Adrenal gland (tissue), 12 donors: ENCODE data around the gene MAT1A. TPM values are rescaled to one million over a fixed set of nuclear protein-coding genes. Genes with fewer than 3 reads are reported as not detected.

Experiments
- DNase-seq, 7 donors: peaks; one replicate each; pipeline ENCODE4 v3.0.0-alpha.2; 2019 to 2020
- H3K27ac ChIP-seq, 5 donors: fragments of 200-600 bp; sonication (generic) in 4 of 5; 1 replicate in 3 of 5; 2 replicates in 2 of 5; pipeline versions ENCODE4 v1.5.1 to v1.8.0; 2016 to 2020; ENCODE audit warnings: mild to moderate bottlenecking in 1 of 5
- H3K27me3 ChIP-seq: fragments of 200-600 bp; 2 replicates; pipeline ENCODE4 v1.8.0; 2021
- H3K36me3 ChIP-seq, 2 donors: fragments of 200-600 bp; replicated peaks in 1 of 2; 1 replicate in 1 of 2; 2 replicates in 1 of 2; pipeline versions ENCODE4 v1.5.1 to v1.8.0; 2018 to 2022
- H3K4me1 ChIP-seq, 2 donors: fragments of 200-600 bp; replicated peaks in 1 of 2; 1 replicate in 1 of 2; 2 replicates in 1 of 2; pipeline versions ENCODE4 v1.5.1 to v1.8.0; 2018 to 2021
- H3K4me3 ChIP-seq, 4 donors: fragments of 200-600 bp; sonication (generic) in 3 of 4; one replicate each; pipeline ENCODE4 v1.5.1; 2016 to 2018
- H3K9me3 ChIP-seq, 3 donors: fragments of 200-600 bp; sonication (generic) in 1 of 3; replicated peaks in 1 of 3; 1 replicate in 2 of 3; 2 replicates in 1 of 3; pipeline versions ENCODE4 v1.5.1 to v1.8.0; 2016 to 2021
- CTCF ChIP-seq, 6 experiments: fragments of 450-650 bp in 4 of 6; fragments of 200-600 bp in 2 of 6; sonication (generic) in 1 of 6; IDR thresholded peaks; 1 replicate in 5 of 6; 2 replicates in 1 of 6; pipeline versions ENCODE4 v1.5.1 to v1.8.0; 2016 to 2021; ENCODE audit warnings: antibody characterized with exemption in 6 of 6, mild to moderate bottlenecking in 2 of 6, moderate library complexity in 1 of 6
- POLR2A ChIP-seq, 2 donors: fragments of 450-650 bp; IDR thresholded peaks; one replicate each; pipeline ENCODE4 v1.6.1; 2017; ENCODE audit warnings: antibody characterized with exemption in 2 of 2, mild to moderate bottlenecking in 2 of 2, moderate library complexity in 1 of 2
- WGBS, 4 donors: extraction: QIAGEN DNeasy Blood & Tissue Kit in 2 of 4; methylation state at CpG; one replicate each; pipeline versions ENCODE4 v1.1.5 to v1.1.7; 2013 to 2017; 5-methylcytosine and 5-hydroxymethylcytosine counted together
- intact Hi-C, 2 donors: fragments of 100-400 bp; cut with DNase I; formaldehyde crosslinking; loops; one replicate each; pipeline versions ENCODE4 v1.14.1 to v1.15.0; 2022 to 2023
- polyA plus RNA-seq, 3 donors: library from polyadenylated mRNA; stranded (reverse); fragments of 200-250 nt in 2 of 3; fragments of 350-450 nt in 1 of 3; fragmentation: Illumina TruSeq in 1 of 3; extraction: RNeasy Lipid Tissue Mini Kit (QIAGEN cat#74804) in 1 of 3; gene quantifications; one replicate each; pipeline ENCODE4 v1.2.3, GENCODE V29; 2013 to 2014
- total RNA-seq, 9 donors: library from RNA; depleted of rRNA in 4 of 9; stranded (reverse); fragments of >200 nt in 4 of 9; fragments of 120-200 nt in 1 of 9; fragmentation: NEBNext Ultra II Directional in 1 of 9; extraction: Animal tissue kit (Norgen Biotek cat#: 25700) in 1 of 9; gene quantifications; one replicate each; pipeline versions ENCODE4 v1.1.0 to v1.2.4, GENCODE V29; 2013 to 2023
- donor health status: healthy with polysubstance abuse.
- donor health status: Bipolar disorder and iron deficiency.
- donor health status: DM: yes; HTN: yes; CAD: no.
- donor health status: DM: no; HTN: no; CAD: no.
- donor health status: DM: no; HTN: no; CAD: no.
- donor health status: DM: yes; HTN: yes; CAD: no.

The MAT1A gene
- total and polyA plus RNA-seq, 12 donors = 0.16 to 15.1 (median 0.57) TPM; not detected in 1

- no peak for TF ChIP-seq POLR2A (IDR thresholded peaks at IDR 0.05)
- TF ChIP-seq CTCF (IDR thresholded peaks at IDR 0.05) = no peak
- no peak for DNase-seq
Observed at GRCh38 chr10:80324086-80324485, 34.6 kb upstream of the MAT1A start.

GRCh38 chr10:80323311-80323710, 33.9 kb upstream of the MAT1A start:
- TF ChIP-seq CTCF (IDR thresholded peaks at IDR 0.05) (no peak), POLR2A (IDR thresholded peaks at IDR 0.05) (no peak)
- intact Hi-C loops = no loop called here
- H3K9me3 ChIP-seq = no peaks in the 10 kb centered on the region
- H3K27ac ChIP-seq = no peak overlapping the region
- no peak overlapping the region for H3K4me3 ChIP-seq
- no peaks in the 10 kb centered on the region for H3K27me3 ChIP-seq
- 62 to 67% (median 66%) methylated on average over 3 of the region's 3 CpGs for WGBS, 4 donors
- H3K4me1 ChIP-seq = no peaks in the 10 kb centered on the region
- no peaks in the 10 kb centered on the region for H3K36me3 ChIP-seq
- no peak for DNase-seq

More at GRCh38 chr10:80324086-80324485, 34.6 kb upstream of the MAT1A start:
- Histone ChIP-seq H3K27ac (no peak overlapping the region), H3K27me3 (no peaks in the 10 kb centered on the region), H3K9me3 (no peaks in the 10 kb centered on the region), H3K36me3 (no peaks in the 10 kb centered on the region), H3K4me3 (no peak overlapping the region), H3K4me1 (no peaks in the 10 kb centered on the region)
- 40 to 53% (median 45%) methylated on average over 1 of the region's 1 CpG for WGBS, 4 donors
- intact Hi-C loops = no loop called here

GRCh38 chr10:80322711-80323110, 33.3 kb upstream of the MAT1A start:
- Histone ChIP-seq H3K4me3 (no peak overlapping the region), H3K27ac (no peak overlapping the region), H3K36me3 (no peaks in the 10 kb centered on the region), H3K9me3 (no peaks in the 10 kb centered on the region), H3K4me1 (no peaks in the 10 kb centered on the region), H3K27me3 (no peaks in the 10 kb centered on the region)
- TF ChIP-seq POLR2A (IDR thresholded peaks at IDR 0.05) (no peak), CTCF (IDR thresholded peaks at IDR 0.05) (no peak)
- WGBS, 4 donors = 67 to 85% (median 81%) methylated on average over 1 of the region's 1 CpG
- intact Hi-C loops = no loop called here
- no peak for DNase-seq

GRCh38 chr10:80322158-80322557, 32.7 kb upstream of the MAT1A start:
- intact Hi-C loops = no loop called here
- no peak overlapping the region for H3K27ac ChIP-seq
- H3K27me3 ChIP-seq = no peaks in the 10 kb centered on the region
- H3K4me1 ChIP-seq = no peaks in the 10 kb centered on the region
- H3K36me3 ChIP-seq = no peaks in the 10 kb centered on the region
- 81 to 88% (median 87%) methylated on average over 2 of the region's 2 CpGs for WGBS, 4 donors
- no peak for DNase-seq
- no peak for TF ChIP-seq CTCF (IDR thresholded peaks at IDR 0.05)
- no peak for TF ChIP-seq POLR2A (IDR thresholded peaks at IDR 0.05)
- no peaks in the 10 kb centered on the region for H3K9me3 ChIP-seq
- H3K4me3 ChIP-seq = no peak overlapping the region
